Smooth muscle cell (in vitro differentiated cells): ENCODE measurements around the gene HPCAL1. TPM values are rescaled to one million over a fixed set of nuclear protein-coding genes. Genes with fewer than 3 reads are reported as not detected.

Experiments used
- DNase-seq: peaks from one replicate; lab custom pipeline; 2025; ENCODE audit not compliant: unreplicated experiment; lab: John Stamatoyannopoulos, UW
- H2AFZ ChIP-seq: fragments of 200-600 bp; sonication (generic); 2 replicates; pipeline ENCODE4 v1.6.0; 2016; ENCODE audit warnings: antibody characterized with exemption, low read depth, mild to moderate bottlenecking
- H3F3A ChIP-seq: fragments of 200-600 bp; sonication (generic); 2 replicates; pipeline ENCODE4 v1.6.0; 2017; ENCODE audit warnings: antibody characterized with exemption, low read depth
- H3K27ac ChIP-seq: fragments of 200-600 bp; sonication (generic); 2 replicates; pipeline ENCODE4 v1.5.1; 2016; ENCODE audit warnings: low read depth, mild to moderate bottlenecking
- H3K27me3 ChIP-seq: fragments of 200-600 bp; sonication (generic); 2 replicates; pipeline ENCODE4 v1.6.1; 2016; ENCODE audit warnings: low read depth, mild to moderate bottlenecking
- H3K36me3 ChIP-seq: fragments of 200-600 bp; sonication (generic); 2 replicates; pipeline ENCODE4 v1.5.1; 2016; ENCODE audit warnings: low read depth
- H3K4me1 ChIP-seq: fragments of 200-600 bp; sonication (generic); 2 replicates; pipeline ENCODE4 v1.5.1; 2016; ENCODE audit warnings: low read depth
- H3K4me2 ChIP-seq: fragments of 200-600 bp; sonication (generic); 2 replicates; pipeline ENCODE4 v1.6.0; 2016; ENCODE audit warnings: mild to moderate bottlenecking
- H3K4me3 ChIP-seq: fragments of 200-600 bp; sonication (generic); 2 replicates; pipeline ENCODE4 v1.5.1; 2016; ENCODE audit warnings: mild to moderate bottlenecking
- H3K79me2 ChIP-seq: fragments of 200-600 bp; sonication (generic); 2 replicates; pipeline ENCODE4 v1.6.0; 2016; ENCODE audit warnings: low read depth, mild to moderate bottlenecking
- H3K9ac ChIP-seq: fragments of 200-600 bp; sonication (generic); 2 replicates; pipeline ENCODE4 v1.6.0; 2016; ENCODE audit warnings: low read depth
- H3K9me3 ChIP-seq: fragments of 200-600 bp; sonication (generic); replicated peaks from 2 replicates; pipeline ENCODE4 v1.5.1; 2016; ENCODE audit warnings: low read depth
- H4K20me1 ChIP-seq: fragments of 200-600 bp; sonication (generic); 2 replicates; pipeline ENCODE4 v1.6.0; 2016; ENCODE audit warnings: low read depth
- WGBS: methylation state at CpG from one replicate; pipeline ENCODE4 v1.1.7; 2016; ENCODE audit warnings: low lambda C conversion rate; 5-methylcytosine and 5-hydroxymethylcytosine counted together
- polyA plus RNA-seq: library from polyadenylated mRNA; unstranded; fragments of >200 nt; fragmentation: Nextera tagmentation; extraction: Ambion mirVana; gene quantifications from 2 replicates; pipeline ENCODE4 v1.2.1, GENCODE V29; 2016
- total RNA-seq: library from RNA; depleted of rRNA; stranded (reverse); fragments of >200 nt; gene quantifications from 2 replicates; pipeline ENCODE4 v1.2.3, GENCODE V29; 2014
- TF ChIP-seq, protein P1 (sequence below): fragments of 200-600 bp; sonication (generic); IDR thresholded peaks from 2 replicates; pipeline ENCODE4 v1.5.1; 2017; ENCODE audit warnings: borderline replicate concordance, mild to moderate bottlenecking, antibody characterized with exemption; ENCODE audit not compliant: insufficient read depth, poor library complexity, severe bottlenecking

HPCAL1 gene
- total and polyA plus RNA-seq, 2 experiments from 2014 or later, result 11.7 to 15.8 TPM

DNA sequence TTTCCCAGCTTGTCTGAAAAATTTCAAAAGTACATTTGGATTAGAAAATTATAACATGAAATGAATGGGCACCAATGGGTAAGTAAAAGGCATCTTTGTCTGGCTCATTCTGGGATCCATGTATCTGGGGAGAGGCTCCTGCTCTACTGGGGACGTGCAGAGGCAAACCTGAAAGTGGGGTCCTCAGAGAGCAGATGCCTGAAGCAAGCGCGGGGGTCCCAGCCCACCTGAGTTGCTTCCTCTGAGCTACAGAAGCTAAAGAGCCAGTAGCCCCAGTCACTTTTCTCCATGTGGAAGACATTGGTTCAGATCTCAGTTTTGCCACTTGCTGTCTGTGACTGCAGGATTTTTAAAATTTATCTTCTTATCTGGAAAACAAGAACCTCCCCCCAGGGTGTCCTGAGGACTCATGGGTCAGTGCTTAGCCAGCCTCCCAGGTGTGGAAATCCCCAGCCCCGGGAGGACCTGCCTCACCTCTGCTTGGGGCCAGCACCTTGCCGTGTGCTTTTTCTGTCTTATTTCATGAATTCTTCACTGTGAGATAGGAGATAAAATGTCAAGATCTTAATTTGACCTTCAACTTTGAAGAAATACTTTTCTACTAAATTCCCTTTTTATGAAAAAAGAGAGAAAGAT is 170.5 kb downstream of the HPCAL1 start:
- H3K4me1 ChIP-seq, result no peaks in the 10 kb centered on the region
- 82% methylated on average over 5 of the region's 5 CpGs for WGBS
- no peaks in the 10 kb centered on the region for H3K9me3 ChIP-seq
- TF ChIP-seq, protein P1, sequence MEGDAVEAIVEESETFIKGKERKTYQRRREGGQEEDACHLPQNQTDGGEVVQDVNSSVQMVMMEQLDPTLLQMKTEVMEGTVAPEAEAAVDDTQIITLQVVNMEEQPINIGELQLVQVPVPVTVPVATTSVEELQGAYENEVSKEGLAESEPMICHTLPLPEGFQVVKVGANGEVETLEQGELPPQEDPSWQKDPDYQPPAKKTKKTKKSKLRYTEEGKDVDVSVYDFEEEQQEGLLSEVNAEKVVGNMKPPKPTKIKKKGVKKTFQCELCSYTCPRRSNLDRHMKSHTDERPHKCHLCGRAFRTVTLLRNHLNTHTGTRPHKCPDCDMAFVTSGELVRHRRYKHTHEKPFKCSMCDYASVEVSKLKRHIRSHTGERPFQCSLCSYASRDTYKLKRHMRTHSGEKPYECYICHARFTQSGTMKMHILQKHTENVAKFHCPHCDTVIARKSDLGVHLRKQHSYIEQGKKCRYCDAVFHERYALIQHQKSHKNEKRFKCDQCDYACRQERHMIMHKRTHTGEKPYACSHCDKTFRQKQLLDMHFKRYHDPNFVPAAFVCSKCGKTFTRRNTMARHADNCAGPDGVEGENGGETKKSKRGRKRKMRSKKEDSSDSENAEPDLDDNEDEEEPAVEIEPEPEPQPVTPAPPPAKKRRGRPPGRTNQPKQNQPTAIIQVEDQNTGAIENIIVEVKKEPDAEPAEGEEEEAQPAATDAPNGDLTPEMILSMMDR, result no peak
- no peaks in the 10 kb centered on the region for H3K79me2 ChIP-seq
- H3F3A ChIP-seq, result no peaks in the 10 kb centered on the region
- no peak overlapping the region for H2AFZ ChIP-seq
- H3K36me3 ChIP-seq, result no peaks in the 10 kb centered on the region
- no peak overlapping the region for H3K9ac ChIP-seq
- no peak overlapping the region for H3K4me2 ChIP-seq
- no peak overlapping the region for H3K27ac ChIP-seq
- H3K27me3 ChIP-seq, result no peaks in the 10 kb centered on the region
- DNase-seq, result no peak
- no peaks in the 10 kb centered on the region for H4K20me1 ChIP-seq
- H3K4me3 ChIP-seq, result no peak overlapping the region

DNA sequence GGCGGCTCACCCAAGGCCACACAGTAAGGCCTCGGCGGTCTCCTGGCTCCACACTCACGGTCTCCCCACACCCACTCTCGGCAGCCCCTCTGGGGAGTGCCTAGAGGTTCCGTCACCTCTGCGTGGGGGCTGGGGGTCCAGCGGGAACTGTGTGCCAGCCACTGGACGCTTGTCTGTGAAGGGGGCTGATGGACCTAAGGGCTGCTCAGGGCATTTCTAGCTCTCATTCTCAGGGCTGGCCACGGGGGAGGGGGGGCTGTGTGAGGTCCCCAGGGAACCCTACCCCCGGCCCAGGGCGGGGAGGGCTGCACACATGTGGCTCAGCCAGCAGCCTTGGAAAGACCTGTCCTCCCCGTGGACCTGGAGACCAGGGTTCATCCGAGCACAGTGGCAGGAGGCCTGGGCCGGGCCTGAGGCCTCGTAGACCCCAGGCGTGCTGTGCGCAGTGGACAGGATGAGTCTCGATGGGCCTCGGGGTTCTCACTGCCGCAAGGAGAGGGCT is 172.6 kb downstream of the HPCAL1 start:
- Histone ChIP-seq H3K9ac (no peak overlapping the region), H4K20me1 (no peaks in the 10 kb centered on the region), H3K4me2 (no peak overlapping the region), H3K36me3 (no peaks in the 10 kb centered on the region), H3K27me3 (no peaks in the 10 kb centered on the region), H3K4me3 (no peak overlapping the region), H3F3A (no peaks in the 10 kb centered on the region), H3K27ac (no peak overlapping the region), H3K4me1 (no peaks in the 10 kb centered on the region), H2AFZ (no peak overlapping the region), H3K79me2 (no peaks in the 10 kb centered on the region), H3K9me3 (no peaks in the 10 kb centered on the region)
- WGBS, result 94% methylated on average over 21 of the region's 21 CpGs
- no peak for DNase-seq
- TF ChIP-seq, protein P1, result no peak

DNA sequence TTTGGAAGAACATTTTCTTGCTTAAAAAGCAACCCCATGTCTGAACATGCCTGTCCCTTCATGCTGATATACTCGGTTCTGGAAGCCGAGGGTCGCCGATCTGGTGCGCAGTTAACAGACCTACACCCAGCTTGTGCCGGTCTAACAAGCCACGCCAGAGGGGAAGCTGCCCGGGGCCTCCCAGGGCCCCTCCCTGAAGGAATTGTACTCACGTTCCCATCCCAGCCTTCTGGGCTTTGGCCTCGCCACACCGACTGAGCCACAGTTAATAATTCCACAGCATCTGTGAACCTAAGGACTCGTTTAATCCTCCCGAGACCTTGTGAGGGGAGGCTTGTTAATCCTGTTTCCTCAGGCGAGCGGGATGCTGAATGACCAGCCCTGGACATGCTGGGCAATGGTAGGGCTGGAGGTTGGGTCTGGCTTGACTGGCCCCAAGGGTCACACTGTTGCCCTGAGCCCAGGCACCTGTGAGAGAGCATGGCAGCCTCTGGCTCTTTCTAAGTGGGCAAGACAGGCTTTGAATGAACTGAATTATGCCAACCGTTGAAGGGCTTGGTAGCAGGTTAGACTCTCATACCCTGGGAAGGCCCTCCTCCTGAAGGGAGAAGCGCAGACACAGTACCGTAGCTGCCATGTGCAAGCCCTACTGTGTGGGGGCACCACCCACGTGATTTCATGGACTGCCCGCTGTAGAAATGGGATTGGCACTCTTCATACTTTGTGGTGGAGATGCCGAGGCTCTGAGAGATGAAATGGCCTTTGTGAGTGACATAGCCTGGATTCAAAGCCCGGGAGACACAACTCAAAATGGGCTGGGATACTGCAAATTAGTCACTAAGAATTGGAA is 173.3 kb downstream of the HPCAL1 start:
- Histone ChIP-seq H3K79me2 (no peaks in the 10 kb centered on the region), H2AFZ (no peak overlapping the region), H3K27ac (no peak overlapping the region), H3K4me3 (no peak overlapping the region), H3K9ac (no peak overlapping the region), H3K4me2 (no peak overlapping the region), H3K9me3 (no peaks in the 10 kb centered on the region), H4K20me1 (no peaks in the 10 kb centered on the region), H3F3A (no peaks in the 10 kb centered on the region), H3K4me1 (no peaks in the 10 kb centered on the region), H3K27me3 (peaks cover 4% of the 10 kb centered on the region), H3K36me3 (no peaks in the 10 kb centered on the region)
- no peak for DNase-seq
- TF ChIP-seq, protein P1, result no peak
- 90% methylated on average over 22 of the region's 22 CpGs for WGBS
